ENCODE data around the gene SLAIN2. TPM values are rescaled to one million over a fixed set of nuclear protein-coding genes. Genes with fewer than 3 reads are reported as not detected.

Gene SLAIN2
- total and polyA plus RNA-seq, 3 donors from 2014 or later: 57.3 to 255 (median 75.8) TPM

- H3K36me3 ChIP-seq (ENCODE audit: low read depth, missing control alignments): no peaks in the 10 kb centered on the region
- no peak for DNase-seq
- intact Hi-C loops (cut with DNase I; ENCODE audit: low total_unique reads): no loop called here
- no peak overlapping the region for H3K27ac ChIP-seq
- no peaks in the 10 kb centered on the region for H3K27me3 ChIP-seq
- no peaks in the 10 kb centered on the region for H3K9me3 ChIP-seq
- no peak for TF ChIP-seq POLR2A (IDR thresholded peaks at IDR 0.05)
- TF ChIP-seq, protein P1, sequence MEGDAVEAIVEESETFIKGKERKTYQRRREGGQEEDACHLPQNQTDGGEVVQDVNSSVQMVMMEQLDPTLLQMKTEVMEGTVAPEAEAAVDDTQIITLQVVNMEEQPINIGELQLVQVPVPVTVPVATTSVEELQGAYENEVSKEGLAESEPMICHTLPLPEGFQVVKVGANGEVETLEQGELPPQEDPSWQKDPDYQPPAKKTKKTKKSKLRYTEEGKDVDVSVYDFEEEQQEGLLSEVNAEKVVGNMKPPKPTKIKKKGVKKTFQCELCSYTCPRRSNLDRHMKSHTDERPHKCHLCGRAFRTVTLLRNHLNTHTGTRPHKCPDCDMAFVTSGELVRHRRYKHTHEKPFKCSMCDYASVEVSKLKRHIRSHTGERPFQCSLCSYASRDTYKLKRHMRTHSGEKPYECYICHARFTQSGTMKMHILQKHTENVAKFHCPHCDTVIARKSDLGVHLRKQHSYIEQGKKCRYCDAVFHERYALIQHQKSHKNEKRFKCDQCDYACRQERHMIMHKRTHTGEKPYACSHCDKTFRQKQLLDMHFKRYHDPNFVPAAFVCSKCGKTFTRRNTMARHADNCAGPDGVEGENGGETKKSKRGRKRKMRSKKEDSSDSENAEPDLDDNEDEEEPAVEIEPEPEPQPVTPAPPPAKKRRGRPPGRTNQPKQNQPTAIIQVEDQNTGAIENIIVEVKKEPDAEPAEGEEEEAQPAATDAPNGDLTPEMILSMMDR (IDR thresholded peaks at IDR 0.05): no peak
- no peak overlapping the region for H3K4me3 ChIP-seq
- H3K4me1 ChIP-seq: no peaks in the 10 kb centered on the region
- WGBS, 2 donors: 79 to 80% methylated on average over 1 of the region's 1 CpG
Observed at GRCh38 chr4:48472794-48473193, 131.5 kb downstream of the SLAIN2 start.

GRCh38 chr4:48475770-48476169 is 134.4 kb downstream of the SLAIN2 start:
- 86 to 94% methylated on average over 6 of the region's 6 CpGs for WGBS, 2 donors
- DNase-seq: no peak
- Histone ChIP-seq H3K36me3 (ENCODE audit: low read depth, missing control alignments) (no peaks in the 10 kb centered on the region), H3K27ac (no peak overlapping the region), H3K27me3 (no peaks in the 10 kb centered on the region), H3K4me1 (no peaks in the 10 kb centered on the region), H3K4me3 (no peak overlapping the region), H3K9me3 (no peaks in the 10 kb centered on the region)
- intact Hi-C loops (cut with DNase I; ENCODE audit: low total_unique reads): no loop called here
- TF ChIP-seq, protein P1 (IDR thresholded peaks at IDR 0.05): no peak
- no peak for TF ChIP-seq POLR2A (IDR thresholded peaks at IDR 0.05)

Other genes starting within 250 kb of the SLAIN2 start
- 1 to 10 TPM; 3.6 to 5.9 TPM for gene TXK, start 207.3 kb upstream of the SLAIN2 start, total RNA-seq
- gene TXK, start 207.3 kb upstream of the SLAIN2 start, polyA plus RNA-seq (ENCODE audit: insufficient read depth, low read depth, low replicate concordance): 3.1 TPM
- 10 to 100 TPM in 1 of 2 donors, 1 to 10 TPM in 1; 9.2 to 10.8 TPM for gene TEC, start 71.7 kb upstream of the SLAIN2 start, total RNA-seq
- gene TEC, start 71.7 kb upstream of the SLAIN2 start, polyA plus RNA-seq (ENCODE audit: insufficient read depth, low read depth, low replicate concordance): 3.5 TPM
- 1 to 10 TPM; 1.1 to 2.0 TPM for gene SLC10A4, start 141.8 kb downstream of the SLAIN2 start, total RNA-seq
- gene SLC10A4, start 141.8 kb downstream of the SLAIN2 start, polyA plus RNA-seq (ENCODE audit: insufficient read depth, low read depth, low replicate concordance): 0.69 TPM
- 1 to 10 TPM; 2.7 to 2.8 TPM for gene ZAR1, start 148.7 kb downstream of the SLAIN2 start, total RNA-seq
- gene ZAR1, start 148.7 kb downstream of the SLAIN2 start, polyA plus RNA-seq (ENCODE audit: insufficient read depth, low read depth, low replicate concordance): 1.5 TPM